Measurements from ENCODE around the gene GLYATL3. TPM values are rescaled to one million over a fixed set of nuclear protein-coding genes. Genes with fewer than 3 reads are reported as not detected.

GLYATL3 gene
- total RNA-seq, 1 donor from 2014 or later, result not detected

- no peak for DNase-seq (ENCODE audit: low spot score)
These were observed 49.0 kb downstream of the GLYATL3 start for GRCh38 chr6:49548613-49549304.

DNA sequence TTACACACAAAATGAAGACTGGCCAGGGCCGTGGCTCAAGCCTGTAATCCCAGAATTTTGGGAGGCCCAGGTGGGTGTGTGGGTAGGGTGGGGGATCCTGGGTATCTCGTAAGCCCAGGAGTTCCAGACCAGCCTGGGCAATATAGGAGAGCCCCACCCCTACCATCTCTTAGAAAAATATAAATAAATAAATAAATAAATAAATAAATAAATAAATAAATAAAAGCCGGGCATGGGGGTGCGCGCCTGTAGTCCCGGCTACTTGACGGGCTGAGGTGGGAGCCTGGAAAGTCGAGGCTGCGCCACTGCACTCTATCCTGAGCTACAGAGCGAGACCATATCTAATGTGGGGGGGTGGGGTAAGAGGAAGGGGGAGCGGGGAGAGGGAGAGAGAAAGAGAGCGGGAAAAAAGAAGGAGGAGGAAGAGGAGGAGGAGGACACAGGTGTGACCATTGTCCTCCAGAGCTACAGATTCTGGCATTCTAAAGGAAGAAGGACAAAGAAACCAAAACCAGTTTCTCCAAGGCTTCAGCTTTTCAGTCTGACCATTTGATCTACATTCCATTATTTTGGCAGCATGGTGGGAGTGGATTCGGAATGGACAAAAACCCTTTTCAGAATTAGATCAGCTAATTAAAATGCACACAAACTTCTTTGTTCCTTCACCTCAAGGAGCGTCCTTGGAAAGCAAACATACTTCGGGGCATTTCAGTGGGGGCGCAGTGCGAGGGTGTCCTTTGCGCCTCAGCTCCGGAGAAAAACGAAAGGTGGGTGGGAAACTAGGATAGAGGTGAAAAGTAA, 50.2 kb downstream of the GLYATL3 start:
- no peak for DNase-seq (ENCODE audit: low spot score)

DNA sequence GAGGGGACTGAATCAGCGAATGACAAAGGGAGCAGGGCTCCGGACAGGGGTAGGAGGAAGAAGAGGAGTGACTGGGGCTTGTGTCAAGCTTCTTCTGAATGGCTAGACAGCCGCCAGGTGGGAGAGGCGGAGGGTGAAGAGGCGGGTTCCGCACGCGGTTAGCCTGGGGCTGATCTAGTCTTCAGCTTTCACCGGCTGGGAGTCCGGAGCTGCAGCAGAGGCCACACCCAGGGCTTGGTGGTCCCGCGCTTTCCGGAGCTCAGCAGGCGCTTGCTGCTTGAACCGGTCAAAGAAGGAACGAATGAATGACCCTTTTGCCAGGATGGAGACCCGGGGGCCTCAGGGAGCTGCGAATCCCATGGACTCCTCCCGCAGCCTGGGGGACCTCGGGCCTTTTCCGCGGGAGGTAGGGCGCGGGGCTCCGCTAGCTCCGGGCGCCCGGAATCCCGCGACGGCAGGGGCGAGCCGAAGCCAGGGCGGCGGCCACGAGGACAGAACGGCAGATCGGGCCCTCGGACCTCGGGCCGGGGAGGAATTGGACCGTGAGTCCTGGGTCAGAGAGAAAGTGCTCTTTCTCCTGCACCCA, 50.9 kb downstream of the GLYATL3 start, which contains the start of gene C6orf141:
Gene C6orf141, plus strand, starts transcription at position 177 of the 586 bp plus-strand sequence. Its CDS starts 125 bp downstream, at position 302.
- peak; percentile 85 for DNase-seq (ENCODE audit: low spot score)

- DNase-seq (ENCODE audit: low spot score), result no peak
These were observed 51.5 kb downstream of the GLYATL3 start for GRCh38 chr6:49551078-49551865.

GRCh38 chr6:49551866-49552129, 52.1 kb downstream of the GLYATL3 start:
- DNase-seq (ENCODE audit: low spot score), result no peak

DNA sequence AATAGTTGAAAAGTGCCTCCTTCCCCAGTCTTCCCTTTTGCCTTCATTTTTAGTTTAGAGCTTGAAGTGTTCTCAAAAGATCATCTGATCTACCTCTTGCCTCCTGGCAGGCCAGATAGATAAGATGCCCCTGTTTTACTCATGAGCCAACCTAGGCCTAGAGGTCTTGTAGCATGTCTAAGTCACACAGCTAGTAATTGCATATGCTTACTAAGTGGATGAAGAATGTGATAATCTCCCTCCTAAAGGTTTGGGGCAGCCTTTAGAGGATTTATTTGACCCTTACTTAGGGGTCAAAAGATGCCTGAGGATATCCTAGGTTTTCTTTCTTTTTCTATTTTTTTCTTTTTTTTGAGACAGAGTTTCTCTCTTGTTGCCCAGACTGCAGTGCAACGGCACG, 52.9 kb downstream of the GLYATL3 start:
- no peak for DNase-seq (ENCODE audit: low spot score)

GRCh38 chr6:49553384-49553783, 53.7 kb downstream of the GLYATL3 start:
- DNase-seq (ENCODE audit: low spot score), result no peak

GRCh38 chr6:49555951-49556350, 56.2 kb downstream of the GLYATL3 start:
- DNase-seq (ENCODE audit: low spot score), result no peak

GRCh38 chr6:49556429-49556837, 56.7 kb downstream of the GLYATL3 start:
- peak; percentile 81 for DNase-seq (ENCODE audit: low spot score)

GRCh38 chr6:49557177-49557576, 57.5 kb downstream of the GLYATL3 start:
- no peak for DNase-seq (ENCODE audit: low spot score)

DNA sequence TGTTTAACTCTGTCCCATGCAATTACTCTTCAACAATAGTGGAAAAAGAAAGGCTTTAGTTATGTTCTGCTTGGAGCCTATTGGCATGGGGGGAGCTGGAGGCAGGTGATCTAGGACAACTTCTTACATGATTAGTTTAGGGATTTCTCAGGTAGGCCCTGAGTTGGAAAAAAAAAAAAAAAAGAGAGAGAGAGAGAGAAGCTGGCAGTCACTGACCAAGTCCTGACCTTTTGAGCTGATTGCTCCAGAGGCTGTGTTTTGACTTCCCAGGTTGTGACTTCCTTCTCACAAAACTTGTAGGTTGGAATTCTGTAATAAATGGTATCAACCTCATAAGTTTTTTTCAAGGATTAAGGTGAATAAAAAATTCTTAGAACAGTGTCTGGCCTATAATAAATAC, 58.5 kb downstream of the GLYATL3 start:
- DNase-seq (ENCODE audit: low spot score), result no peak

DNA sequence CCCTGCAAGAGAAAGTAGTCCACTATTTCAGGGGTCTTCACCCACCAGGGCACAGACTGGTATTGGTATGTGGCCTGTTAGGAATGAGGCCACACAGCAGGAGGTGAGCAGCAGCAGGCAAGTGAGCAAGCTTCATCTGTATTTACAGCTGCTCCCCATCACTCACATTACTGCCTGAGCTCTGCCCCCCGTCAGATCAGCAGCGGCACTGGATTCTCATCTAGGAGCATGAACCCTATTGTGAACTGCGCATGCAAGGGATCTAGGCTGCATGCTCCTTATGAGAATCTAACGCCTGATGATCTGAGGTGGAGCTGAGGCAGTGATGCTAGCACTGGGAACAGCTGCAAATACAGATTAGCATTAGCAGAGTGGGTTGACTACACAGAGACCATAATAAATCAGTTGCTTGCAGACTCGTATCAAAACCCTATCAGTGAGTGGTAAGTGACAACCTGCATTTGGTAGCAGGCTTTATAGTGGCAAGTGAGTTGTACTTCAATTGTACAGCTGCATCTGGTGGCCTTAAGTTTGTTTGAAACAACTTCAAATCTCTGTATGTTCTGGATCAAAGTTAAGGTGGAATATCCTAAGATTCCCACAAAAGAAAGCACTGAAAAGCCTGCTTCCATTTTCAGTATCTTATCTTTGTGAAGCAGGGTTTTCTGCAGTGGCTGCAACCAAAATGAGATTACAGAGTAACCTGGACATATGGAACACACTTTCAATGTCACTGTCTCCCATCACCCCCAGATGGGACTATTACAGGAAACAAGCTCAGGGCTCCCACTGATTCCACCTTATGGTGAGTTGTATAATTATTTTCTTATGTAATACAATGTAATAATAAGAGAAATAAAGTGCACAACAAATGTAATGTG, 63.5 kb downstream of the GLYATL3 start:
- no peak for DNase-seq (ENCODE audit: low spot score)

GRCh38 chr6:49564552-49564951, 64.8 kb downstream of the GLYATL3 start:
- no peak for DNase-seq (ENCODE audit: low spot score)

DNA sequence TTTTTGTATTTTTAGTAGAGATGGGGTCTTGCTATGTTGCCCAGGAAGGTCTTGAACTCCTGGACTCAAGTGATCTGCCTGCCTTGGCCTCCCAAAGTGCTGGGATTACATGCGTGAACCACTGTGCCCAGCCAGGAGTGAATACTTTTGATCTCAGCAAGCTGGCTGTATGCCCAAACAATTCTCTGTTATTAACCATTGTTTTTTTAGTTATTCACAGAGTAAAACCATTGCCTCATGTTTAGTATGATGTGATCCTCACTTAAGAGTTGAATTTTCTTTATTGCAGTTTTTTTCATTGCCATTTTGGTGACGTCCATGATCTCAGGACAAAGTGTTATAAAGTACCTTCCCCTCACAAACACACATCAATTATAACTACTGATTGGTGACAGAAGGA, 65.5 kb downstream of the GLYATL3 start:
- no peak for DNase-seq (ENCODE audit: low spot score)

GRCh38 chr6:49565855-49566254, 66.1 kb downstream of the GLYATL3 start:
- DNase-seq (ENCODE audit: low spot score), result peak; percentile 56

DNA sequence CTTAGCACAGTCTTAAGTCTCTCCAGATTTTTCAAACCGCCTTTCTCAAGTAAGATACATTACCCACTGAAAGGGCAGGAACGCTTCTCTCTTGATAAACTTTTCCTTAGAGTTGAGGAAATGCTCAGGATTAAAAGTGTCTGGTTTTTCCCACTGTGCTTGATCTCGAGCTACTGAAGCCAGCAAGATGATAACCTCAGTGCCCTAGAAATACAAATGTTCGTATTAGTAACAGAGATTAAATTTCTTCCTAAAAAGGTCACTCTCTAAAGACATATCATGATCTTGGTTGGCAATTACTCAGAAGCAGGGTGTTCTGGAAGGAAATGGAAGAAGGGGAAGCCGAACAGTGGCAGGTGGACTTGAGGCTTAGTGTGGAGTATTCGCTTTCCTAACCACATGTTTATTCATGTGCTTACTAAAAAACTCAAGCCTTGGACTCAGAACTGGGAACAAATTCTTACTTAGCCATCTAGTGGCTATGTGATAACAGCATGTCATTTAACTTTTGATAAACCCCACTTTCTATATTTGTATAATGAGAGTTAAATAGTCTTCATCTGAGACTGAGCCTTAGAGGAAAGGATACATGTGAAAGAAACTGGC, 70.9 kb downstream of the GLYATL3 start:
- DNase-seq (ENCODE audit: low spot score), result no peak

DNA sequence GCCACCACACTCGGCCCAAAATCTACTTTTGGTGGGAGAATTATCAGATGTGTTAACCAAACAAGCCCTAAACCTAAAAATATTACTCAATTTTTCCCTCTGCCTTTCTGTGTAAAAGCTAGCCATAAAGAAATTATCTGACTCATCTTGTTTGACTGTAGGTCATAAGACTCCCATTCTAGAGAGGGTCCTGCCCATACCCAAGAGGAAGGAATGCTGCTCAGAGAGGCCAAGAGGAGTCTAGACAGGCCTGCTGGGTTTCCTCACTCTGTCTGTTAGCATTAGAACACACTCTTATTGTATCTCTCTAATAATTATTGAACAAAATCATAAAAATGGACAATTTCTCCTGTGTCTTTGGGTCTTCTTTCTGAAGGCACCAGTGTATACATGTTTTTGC, 76.9 kb downstream of the GLYATL3 start:
- DNase-seq (ENCODE audit: low spot score), result no peak
